ENCODE measurements around the gene CD1D.
"Not testable (repeated sequence)": the region's sequence is repeated elsewhere in the genome, so short reads cannot be mapped to it uniquely, and the experiment has no call there.

- not testable (repeated sequence) for TF ChIP-seq CTCF (conservative IDR thresholded peaks at IDR 0.05; ENCODE audit: low read depth, low read length); EZH2 (IDR thresholded peaks at IDR 0.05; ENCODE audit: borderline replicate concordance, low read depth, low read length, poor library complexity, severe bottlenecking)
Observed at GRCh38 chr1:158223445-158223844, 42.8 kb downstream of the CD1D start.
